K562 treated with DMSO at 1 percent for 48 hours (cell line): ENCODE measurements around the gene PAX5. TPM values are rescaled to one million over a fixed set of nuclear protein-coding genes. Genes with fewer than 3 reads are reported as not detected.

ENCODE experiments used
- total RNA-seq: library from RNA; unstranded; fragments of 300-600 nt; gene quantifications from 2 replicates; pipeline ENCODE4 v1.2.3, GENCODE V29; 2022; ENCODE audit warnings: low replicate concordance; ENCODE audit errors: extremely low read depth

Gene PAX5
- total RNA-seq, result not detected in 2 replicates

GRCh38 chr9:37033682-37034304 is at the start of gene PAX5:
Gene PAX5, minus strand, starts transcription at chr9:37034268. Its CDS starts 237 bp downstream, at chr9:37034031.

Other genes starting within 250 kb of the PAX5 start
- not detected in 2 replicates for gene ZCCHC7, start 86.3 kb upstream of the PAX5 start, total RNA-seq